ENCODE data around the gene CAPN11.
A peak's percentile ranks its signal among the peaks of the same experiment; 100 is the strongest.

Gene CAPN11

DNA sequence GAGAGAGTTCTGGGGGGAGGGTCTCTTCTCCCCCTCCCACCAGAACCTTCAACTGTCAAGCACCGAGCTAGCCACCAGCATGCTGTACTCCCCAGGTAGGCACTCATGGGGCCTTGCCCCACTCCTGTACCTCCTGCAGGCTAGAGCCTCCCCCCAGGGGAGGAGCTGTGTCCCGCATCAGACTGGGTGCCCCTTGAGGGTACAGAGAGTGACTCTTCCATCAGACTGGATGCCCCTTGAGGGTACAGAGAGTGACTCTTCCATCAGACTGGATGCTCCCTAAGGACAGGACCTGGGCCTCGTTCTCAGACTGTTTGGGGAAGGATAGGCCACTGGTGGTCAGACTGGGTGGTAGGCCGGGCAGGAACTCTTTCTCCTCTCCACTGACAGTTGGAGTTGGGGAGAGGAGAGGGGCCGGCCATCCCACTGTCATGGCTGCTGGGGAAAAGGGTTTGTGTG, at the start of gene CAPN11:
Gene CAPN11 (plus strand): TSS at position 51 of the 459 bp plus-strand sequence. CDS start 29 bp downstream, at position 80.
- no peak for ATAC-seq (ENCODE audit: low read depth)

DNA sequence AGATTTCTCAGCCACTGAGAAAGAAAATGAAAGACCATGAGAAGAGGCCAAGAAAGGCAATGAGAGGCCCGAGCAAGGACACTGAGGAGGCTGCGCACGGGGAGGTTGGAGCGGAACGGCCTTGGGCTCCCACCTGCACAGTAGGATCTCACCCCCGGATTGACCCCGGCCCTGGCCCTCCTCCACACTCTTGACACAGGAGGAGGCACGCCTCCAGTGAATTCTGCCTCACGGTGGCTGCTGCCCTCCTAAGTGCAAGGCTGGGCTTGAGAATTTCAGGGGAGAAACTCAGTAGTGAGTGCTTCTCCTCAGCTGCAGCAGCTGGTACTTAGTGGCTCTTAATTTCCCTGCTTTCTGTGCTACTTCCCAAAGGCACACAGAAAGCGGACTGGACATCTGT, 49.4 kb upstream of the CAPN11 start:
- H3K36me3 Mint-ChIP-seq = peaks cover 15% of the 10 kb centered on the region
- DNase-seq (ENCODE audit: low spot score in 2 of 2) (no peak), ATAC-seq (ENCODE audit: low read depth) (no peak)
- no peaks in the 10 kb centered on the region for H3K27me3 Mint-ChIP-seq
- peaks cover 8% of the 10 kb centered on the region for H3K4me1 Mint-ChIP-seq
- H3K9me3 Mint-ChIP-seq = no peaks in the 10 kb centered on the region
- no peak overlapping the region for H3K27ac Mint-ChIP-seq
- no peak overlapping the region for H3K4me3 Mint-ChIP-seq

More for the DNA sequence above, at the start of gene CAPN11:
- no peaks in the 10 kb centered on the region for H3K36me3 Mint-ChIP-seq
- no peak within 1 kb of the TSS for H3K27ac Mint-ChIP-seq
- peaks cover 8% of the 10 kb centered on the region for H3K27me3 Mint-ChIP-seq
- no peaks in the 10 kb centered on the region for H3K4me1 Mint-ChIP-seq
- H3K4me3 Mint-ChIP-seq = no peak within 1 kb of the TSS
- DNase-seq (ENCODE audit: low spot score in 2 of 2) = no peak
- no peaks in the 10 kb centered on the region for H3K9me3 Mint-ChIP-seq

DNA sequence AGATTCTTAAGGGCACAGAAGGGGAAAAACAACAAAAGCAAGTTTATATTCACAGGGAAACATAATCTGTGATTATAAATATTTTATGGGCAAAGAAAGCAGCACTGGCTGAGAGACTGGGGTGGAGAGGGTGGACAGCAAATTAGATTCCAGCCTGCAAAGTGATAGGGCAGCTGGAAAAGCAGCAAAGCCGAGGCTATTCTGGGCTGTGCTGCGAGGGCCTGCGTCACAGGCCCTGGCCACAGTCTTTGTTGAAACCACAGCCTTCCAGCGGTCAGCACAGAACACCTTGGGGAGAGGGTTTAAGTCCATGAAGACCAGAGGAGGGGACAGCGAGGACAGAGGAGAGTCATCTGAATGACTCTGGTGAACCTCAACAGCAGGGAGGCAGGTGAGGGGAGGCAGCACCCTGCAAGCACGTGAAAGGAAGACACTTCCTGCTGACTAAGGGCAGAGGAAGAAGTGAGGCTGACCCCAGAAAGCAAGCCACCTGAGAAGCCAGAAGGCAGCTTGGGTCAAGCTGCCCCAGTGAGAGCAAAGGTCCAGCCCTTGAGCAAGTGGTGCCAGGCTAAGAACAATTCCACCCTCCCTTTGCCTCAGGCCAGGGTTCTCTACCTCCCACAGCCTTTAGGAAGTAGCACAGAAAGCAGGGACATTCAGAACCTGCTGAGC, 48.5 kb upstream of the CAPN11 start:
- Mint-ChIP-seq H3K36me3 (peaks cover 16% of the 10 kb centered on the region), H3K27ac (no peak overlapping the region)

DNA sequence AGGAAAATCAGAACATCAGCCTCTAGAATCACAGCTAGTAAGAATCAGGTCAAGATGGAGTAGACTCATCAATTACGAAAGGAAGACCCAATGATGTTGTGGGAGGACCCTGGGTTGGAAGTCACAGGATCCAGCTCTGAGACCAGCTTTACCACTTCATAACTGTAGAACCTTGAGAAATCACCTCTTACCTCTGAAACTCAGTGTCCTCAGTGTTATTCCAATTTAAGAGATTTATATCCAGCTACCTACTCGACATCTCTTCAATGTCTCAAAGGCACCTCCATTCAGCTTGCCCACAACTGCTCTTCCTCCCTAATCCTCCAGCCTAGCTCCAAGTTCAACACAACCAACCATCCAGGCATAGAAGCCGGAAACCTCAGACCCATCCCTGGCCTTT, 47.7 kb upstream of the CAPN11 start:
- no peak for ATAC-seq (ENCODE audit: low read depth)
- Mint-ChIP-seq H3K27ac (no peak overlapping the region), H3K4me3 (no peak overlapping the region), H3K4me1 (peaks cover 8% of the 10 kb centered on the region), H3K27me3 (no peaks in the 10 kb centered on the region), H3K9me3 (no peaks in the 10 kb centered on the region), H3K36me3 (peaks cover 24% of the 10 kb centered on the region)
- no peak for DNase-seq (ENCODE audit: low spot score in 2 of 2)

More for the DNA sequence above, 48.5 kb upstream of the CAPN11 start:
- DNase-seq (ENCODE audit: low spot score in 2 of 2) (no peak), ATAC-seq (ENCODE audit: low read depth) (no peak)
- no peaks in the 10 kb centered on the region for H3K27me3 Mint-ChIP-seq
- H3K4me3 Mint-ChIP-seq = no peak overlapping the region
- no peaks in the 10 kb centered on the region for H3K9me3 Mint-ChIP-seq
- peaks cover 8% of the 10 kb centered on the region for H3K4me1 Mint-ChIP-seq

DNA sequence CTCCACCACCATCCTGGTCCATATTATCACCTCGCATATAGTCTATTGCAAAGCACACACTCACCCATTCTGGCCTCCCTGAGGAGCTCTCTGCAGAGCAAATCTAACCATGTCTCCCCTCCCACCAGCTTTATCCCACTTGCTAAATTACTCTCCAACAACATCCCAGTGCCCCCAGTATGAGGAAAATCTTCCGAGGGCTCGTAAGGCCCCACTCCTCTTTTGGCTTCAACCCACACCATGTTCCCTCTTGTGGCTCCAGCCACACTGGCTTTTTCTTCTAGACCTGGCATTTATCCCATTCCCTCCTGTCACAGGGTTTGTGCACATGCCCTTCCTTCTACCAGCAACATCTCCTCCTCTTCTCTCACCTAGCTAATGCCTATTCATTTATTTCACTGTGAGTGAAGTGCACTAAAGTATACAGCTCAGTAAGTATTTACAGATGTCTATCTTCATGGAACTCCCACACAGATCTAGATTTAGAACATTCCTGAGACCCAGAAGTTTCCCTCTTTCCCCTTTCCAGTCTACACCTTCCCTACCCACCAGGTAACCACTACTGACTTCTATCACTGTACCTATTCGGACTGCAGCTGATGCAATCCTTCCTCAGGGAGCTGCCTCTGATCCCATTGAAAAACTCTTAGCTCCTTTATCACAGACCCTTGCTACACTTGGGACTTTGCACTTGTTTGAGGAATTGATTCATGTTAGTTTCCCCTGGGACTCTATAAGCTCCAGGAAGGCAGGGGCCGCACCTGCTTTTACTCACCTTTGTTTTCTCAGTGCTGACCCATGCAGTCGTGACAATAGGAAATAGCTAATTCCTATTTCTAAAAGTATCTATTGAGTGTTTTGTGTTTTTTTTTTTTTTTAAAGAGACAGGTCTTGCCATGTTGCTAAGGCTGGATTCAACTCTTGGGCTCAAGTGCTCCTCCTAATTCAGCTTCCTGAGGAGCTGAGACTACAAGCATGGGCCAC, 46.9 kb upstream of the CAPN11 start:
- Mint-ChIP-seq H3K27ac (peak overlapping the region; percentile 15), H3K9me3 (no peaks in the 10 kb centered on the region)
- no peak for DNase-seq (ENCODE audit: low spot score in 2 of 2)

DNA sequence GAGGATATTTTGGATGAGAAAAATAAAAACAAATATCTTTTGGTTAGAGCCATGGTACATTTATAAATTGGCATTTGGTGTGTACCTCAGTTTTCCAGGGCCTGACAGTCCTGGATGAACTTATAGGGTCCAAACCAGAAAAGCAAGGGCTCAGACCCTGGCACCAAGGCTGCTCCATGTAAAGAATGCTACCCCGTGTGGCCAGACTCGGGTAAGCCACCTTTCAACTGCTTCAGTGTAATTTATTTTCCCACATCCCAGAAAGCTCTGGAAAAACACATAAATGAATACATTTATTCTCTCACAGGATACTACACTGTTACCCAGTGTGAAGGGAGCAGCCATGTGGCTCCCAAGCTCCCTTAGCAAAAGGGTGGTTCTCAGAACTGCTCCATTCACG, 45.2 kb upstream of the CAPN11 start:
- Mint-ChIP-seq H3K36me3 (peaks cover 26% of the 10 kb centered on the region), H3K4me1 (peaks cover 16% of the 10 kb centered on the region), H3K4me3 (no peak overlapping the region), H3K9me3 (no peaks in the 10 kb centered on the region), H3K27ac (no peak overlapping the region), H3K27me3 (no peaks in the 10 kb centered on the region)
- no peak for ATAC-seq (ENCODE audit: low read depth)
- no peak for DNase-seq (ENCODE audit: low spot score in 2 of 2)

More for the DNA sequence above, 46.9 kb upstream of the CAPN11 start:
- peaks cover 11% of the 10 kb centered on the region for H3K4me1 Mint-ChIP-seq
- H3K36me3 Mint-ChIP-seq = peaks cover 26% of the 10 kb centered on the region
- H3K27me3 Mint-ChIP-seq = no peaks in the 10 kb centered on the region
- H3K4me3 Mint-ChIP-seq = no peak overlapping the region
- no peak for ATAC-seq (ENCODE audit: low read depth)

DNA sequence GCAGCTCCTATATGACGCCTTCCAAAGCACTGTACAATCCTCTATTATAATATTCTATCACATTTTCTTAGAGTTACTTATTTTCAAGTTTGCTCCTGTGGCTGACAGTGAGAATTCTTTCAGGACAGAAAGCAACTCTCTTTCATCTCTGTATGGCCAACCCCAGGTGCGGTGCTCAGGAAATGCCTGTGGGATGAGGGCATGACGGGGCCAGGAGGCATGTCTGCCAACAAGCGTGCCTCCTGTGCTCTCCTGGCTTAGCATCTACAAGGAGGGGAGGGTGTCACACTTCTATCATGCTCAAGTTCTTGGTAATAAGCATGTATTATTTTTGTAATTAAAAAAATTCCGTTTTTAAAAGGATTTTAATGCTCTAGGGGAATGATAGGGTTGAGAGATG, 42.8 kb upstream of the CAPN11 start:
- peak overlapping the region; percentile 32 for H3K27ac Mint-ChIP-seq
- no peaks in the 10 kb centered on the region for H3K27me3 Mint-ChIP-seq
- no peaks in the 10 kb centered on the region for H3K9me3 Mint-ChIP-seq
- H3K4me1 Mint-ChIP-seq = peaks cover 26% of the 10 kb centered on the region
- H3K4me3 Mint-ChIP-seq = no peak overlapping the region
- no peak for DNase-seq (ENCODE audit: low spot score in 2 of 2)
- no peak for ATAC-seq (ENCODE audit: low read depth)
- H3K36me3 Mint-ChIP-seq = peaks cover 24% of the 10 kb centered on the region

DNA sequence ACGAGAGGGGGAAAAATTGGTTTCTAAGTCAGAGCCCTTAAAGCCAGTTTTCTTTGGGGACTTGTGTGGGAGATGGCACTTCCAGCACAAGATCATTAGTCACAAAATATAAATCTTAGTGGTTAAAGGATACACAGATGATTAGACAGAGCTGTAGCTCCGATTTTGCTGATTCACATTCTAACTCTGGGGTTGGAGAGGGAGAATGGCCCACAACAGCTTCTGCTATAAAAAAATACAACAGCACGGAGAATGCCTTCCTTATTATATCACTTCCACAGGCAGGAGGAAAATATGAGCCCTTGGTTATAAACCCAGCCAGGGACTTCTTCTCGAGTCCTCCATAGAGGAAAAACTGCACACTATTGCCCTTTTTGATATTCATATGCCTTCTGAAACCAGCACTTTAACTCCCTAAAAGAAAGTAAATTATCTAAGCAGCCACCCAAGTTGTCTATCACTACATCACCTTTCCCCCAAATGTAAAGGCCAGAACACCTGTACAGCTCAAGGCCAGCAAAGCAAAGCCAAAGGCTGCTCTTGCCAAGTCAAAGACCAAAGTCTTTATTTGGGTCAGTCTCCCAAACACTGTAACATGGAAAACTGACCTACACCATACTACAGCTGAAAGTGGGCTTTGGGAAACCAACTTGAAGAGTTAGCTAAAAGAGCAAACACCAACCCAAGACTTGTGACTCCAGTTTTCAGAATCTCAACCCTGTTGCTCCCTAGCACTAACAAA, 41.8 kb upstream of the CAPN11 start:
- no peak for DNase-seq (ENCODE audit: low spot score in 2 of 2)
- peak overlapping the region; percentile 35 for H3K27ac Mint-ChIP-seq
- no peaks in the 10 kb centered on the region for H3K9me3 Mint-ChIP-seq

DNA sequence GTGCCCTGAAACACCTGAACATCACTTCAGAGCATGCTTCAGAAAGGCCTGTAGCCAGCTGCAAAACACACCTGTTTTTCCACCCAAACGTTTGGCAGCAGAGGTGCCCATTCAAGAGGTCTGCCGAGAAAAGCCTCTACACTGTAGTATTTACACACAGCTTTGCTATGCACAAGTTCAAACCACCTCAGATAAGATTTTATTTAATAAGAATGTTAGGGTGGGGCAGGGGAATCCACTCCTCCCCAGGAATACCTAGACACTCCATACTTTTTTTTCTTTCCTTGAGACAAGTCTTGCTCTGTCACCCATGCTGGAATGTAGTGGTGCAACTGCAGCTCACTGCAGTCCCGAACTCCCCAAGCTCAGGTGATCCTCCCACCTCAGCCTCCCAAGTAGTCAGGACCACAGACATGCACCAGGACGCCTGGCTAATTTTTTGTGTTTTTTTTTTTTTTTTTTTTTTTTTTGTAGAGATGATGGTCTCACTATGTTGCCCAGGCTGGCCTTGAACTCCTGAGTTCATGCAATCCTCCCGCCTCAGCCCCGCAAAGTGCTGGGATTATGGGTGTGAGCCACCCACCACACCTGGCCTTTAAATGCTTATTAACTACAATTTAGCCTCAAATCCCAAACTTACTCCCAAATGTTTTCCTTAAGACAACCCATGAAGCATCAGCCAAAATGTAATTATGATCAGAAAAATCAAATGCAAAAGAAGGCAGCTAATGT, 41.1 kb upstream of the CAPN11 start:
- peaks cover 20% of the 10 kb centered on the region for H3K4me1 Mint-ChIP-seq
- ATAC-seq (ENCODE audit: low read depth) (no peak), DNase-seq (ENCODE audit: low spot score in 2 of 2) (no peak)
- no peaks in the 10 kb centered on the region for H3K9me3 Mint-ChIP-seq
- H3K36me3 Mint-ChIP-seq = peaks cover 13% of the 10 kb centered on the region
- no peak overlapping the region for H3K4me3 Mint-ChIP-seq
- H3K27me3 Mint-ChIP-seq = no peaks in the 10 kb centered on the region
- no peak overlapping the region for H3K27ac Mint-ChIP-seq

More for the DNA sequence above, 41.8 kb upstream of the CAPN11 start:
- peaks cover 17% of the 10 kb centered on the region for H3K36me3 Mint-ChIP-seq
- no peaks in the 10 kb centered on the region for H3K27me3 Mint-ChIP-seq
- H3K4me1 Mint-ChIP-seq = peaks cover 19% of the 10 kb centered on the region
- no peak for ATAC-seq (ENCODE audit: low read depth)
- H3K4me3 Mint-ChIP-seq = no peak overlapping the region

DNA sequence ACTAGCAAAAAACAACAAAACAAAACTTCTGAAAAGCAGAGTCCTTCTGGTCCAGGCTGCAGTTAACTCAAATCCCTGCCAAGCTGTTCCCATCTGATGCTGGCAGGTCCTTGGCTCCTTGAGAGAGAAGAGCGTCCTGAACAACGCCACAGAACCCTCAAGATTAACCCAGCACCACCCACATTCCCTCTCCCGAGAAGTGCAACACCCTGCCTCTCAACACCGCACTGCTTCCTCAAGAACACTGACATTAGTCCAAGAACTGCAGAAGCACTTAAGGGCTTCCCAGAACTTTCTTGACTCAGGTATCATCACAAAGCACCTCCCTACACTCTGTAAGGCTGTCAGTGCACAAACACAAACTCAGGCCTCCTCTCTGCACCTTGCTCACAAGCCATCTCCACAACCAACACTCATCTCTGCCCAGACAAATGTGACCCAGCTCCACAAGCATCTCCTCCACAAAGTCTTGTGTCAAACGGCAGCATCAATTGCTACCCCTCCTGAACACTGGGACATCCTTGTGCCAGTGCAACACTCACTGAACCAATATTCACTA, 38.8 kb upstream of the CAPN11 start:
- no peak overlapping the region for H3K4me3 Mint-ChIP-seq
- no peaks in the 10 kb centered on the region for H3K9me3 Mint-ChIP-seq
- DNase-seq (ENCODE audit: low spot score in 2 of 2) (no peak), ATAC-seq (ENCODE audit: low read depth) (no peak)
- peak overlapping the region; percentile 8 for H3K27ac Mint-ChIP-seq
- H3K4me1 Mint-ChIP-seq = peaks cover 39% of the 10 kb centered on the region
- no peaks in the 10 kb centered on the region for H3K27me3 Mint-ChIP-seq
- H3K36me3 Mint-ChIP-seq = peaks cover 11% of the 10 kb centered on the region

DNA sequence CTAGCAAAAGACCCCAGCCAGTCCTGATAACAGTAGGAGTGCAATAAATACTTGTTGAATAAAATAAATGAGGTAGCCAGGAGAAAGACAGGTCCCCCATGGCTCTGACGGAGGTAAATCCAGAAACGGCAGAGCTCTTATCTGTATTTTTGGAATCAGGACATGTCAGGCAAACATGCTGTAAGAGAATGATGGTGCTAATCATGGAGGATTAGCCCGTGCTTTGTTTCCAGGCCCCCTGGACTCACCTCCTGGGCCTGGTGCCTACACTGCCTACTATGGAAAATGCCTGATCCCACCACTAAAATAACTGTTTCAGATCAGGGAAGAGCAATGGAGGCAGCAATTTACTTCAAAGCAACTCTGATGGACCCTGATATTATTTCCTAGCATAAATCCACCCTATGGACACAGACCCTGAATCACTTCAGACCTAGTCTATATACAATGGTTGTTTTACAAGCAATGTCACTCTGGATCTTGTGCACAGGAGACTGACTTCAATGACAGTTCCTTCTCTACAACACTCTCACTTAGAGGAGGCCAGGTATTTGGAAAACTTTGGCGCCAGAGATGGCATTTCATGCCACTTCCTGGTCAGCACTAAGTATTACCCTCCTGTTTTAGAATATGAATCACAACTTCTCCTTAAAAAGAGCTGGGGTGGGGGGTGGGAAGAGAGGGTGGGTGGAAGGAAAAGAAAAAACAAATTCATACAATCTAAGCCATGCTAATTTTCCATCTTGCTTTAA, 37.8 kb upstream of the CAPN11 start:
- no peak overlapping the region for H3K27ac Mint-ChIP-seq
- H3K9me3 Mint-ChIP-seq = no peaks in the 10 kb centered on the region
- peaks cover 5% of the 10 kb centered on the region for H3K36me3 Mint-ChIP-seq

DNA sequence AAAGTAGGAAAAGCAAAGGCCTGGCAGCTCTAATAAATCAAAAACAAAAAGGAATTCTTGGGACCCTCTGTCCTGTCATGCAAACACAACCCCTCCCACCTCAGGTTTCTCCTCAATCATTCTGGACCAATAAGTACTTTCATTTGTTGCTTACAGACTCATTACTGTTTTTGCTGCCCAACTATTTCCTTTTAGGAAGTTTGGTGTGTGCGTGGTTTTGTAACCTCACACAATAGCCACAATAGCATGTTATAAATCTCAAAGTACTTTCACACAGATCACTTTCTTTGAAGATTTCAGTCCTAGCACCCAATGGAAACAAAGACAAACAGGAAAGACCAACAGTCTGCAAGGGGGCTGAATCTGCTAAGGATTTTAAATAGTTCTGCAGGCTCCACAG, 35.8 kb upstream of the CAPN11 start:
- no peaks in the 10 kb centered on the region for H3K27me3 Mint-ChIP-seq
- no peak overlapping the region for H3K27ac Mint-ChIP-seq
- no peaks in the 10 kb centered on the region for H3K9me3 Mint-ChIP-seq
- ATAC-seq (ENCODE audit: low read depth) (no peak), DNase-seq (ENCODE audit: low spot score in 2 of 2) (no peak)
- peaks cover 47% of the 10 kb centered on the region for H3K4me1 Mint-ChIP-seq
- no peak overlapping the region for H3K4me3 Mint-ChIP-seq
- H3K36me3 Mint-ChIP-seq = peaks cover 3% of the 10 kb centered on the region

More for the DNA sequence above, 37.8 kb upstream of the CAPN11 start:
- DNase-seq (ENCODE audit: low spot score in 2 of 2) (no peak), ATAC-seq (ENCODE audit: low read depth) (no peak)
- Mint-ChIP-seq H3K27me3 (no peaks in the 10 kb centered on the region), H3K4me3 (no peak overlapping the region), H3K4me1 (peaks cover 43% of the 10 kb centered on the region)

All from memory B cell (primary cell).